HL-60 (cell line): ENCODE measurements around the gene PRICKLE2.

ENCODE experiments used
- CTCF ChIP-seq: IDR thresholded peaks from one replicate; pipeline ENCODE4 v1.5.1; 2011; ENCODE audit warnings: low read length, control low read depth, inconsistent platforms; ENCODE audit not compliant: insufficient read depth
- GABPA ChIP-seq: IDR thresholded peaks from 2 replicates; pipeline ENCODE4 v1.6.1; 2012; ENCODE audit warnings: low read depth
- POLR2AphosphoS5 ChIP-seq: IDR thresholded peaks from 2 replicates; pipeline ENCODE4 v1.6.1; 2012; ENCODE audit warnings: low read depth
- REST ChIP-seq: IDR thresholded peaks from 2 replicates; pipeline ENCODE4 v1.6.1; 2012; ENCODE audit warnings: low read depth; ENCODE audit not compliant: insufficient replicate concordance

- TF ChIP-seq CTCF (no peak), REST (no peak), POLR2AphosphoS5 (no peak), GABPA (no peak)
These were observed 19.0 kb upstream of the PRICKLE2 start for GRCh38 chr3:64244011-64244942.
